ENCODE results near the gene PANK4. TPM values are rescaled to one million over a fixed set of nuclear protein-coding genes. Genes with fewer than 3 reads are reported as not detected.

Gene PANK4
- total and polyA plus RNA-seq, 9 of the 15 experiments (the other 6 are each of a cell fraction or from before 2014, with no cell fraction given), result 0.93 to 55.6 (median 31.5) TPM

DNA sequence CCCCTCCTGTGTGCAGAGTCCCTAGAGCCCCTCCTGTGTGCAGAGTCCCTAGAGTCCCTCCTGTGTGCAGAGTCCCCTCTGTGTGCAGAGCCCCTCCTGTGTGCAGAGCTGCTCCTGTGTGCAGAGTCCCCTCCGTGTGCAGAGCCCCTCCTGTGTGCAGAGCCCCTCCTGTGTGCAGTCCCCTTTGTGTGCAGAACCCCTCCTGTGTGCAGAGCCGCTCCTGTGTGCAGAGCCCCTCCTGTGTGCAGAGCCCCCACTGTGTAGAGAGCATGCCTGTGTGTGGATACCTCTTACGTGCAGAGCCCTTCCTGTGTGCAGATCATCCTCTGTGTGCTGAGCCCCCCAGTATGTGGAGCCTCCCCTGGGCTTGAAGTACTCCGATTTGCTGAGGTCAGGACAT is 12.0 kb upstream of the PANK4 start:
- Histone ChIP-seq H4K20me1 (replicated peaks; ENCODE audit: control insufficient read depth, insufficient read depth, low read length) (no peaks in the 10 kb centered on the region), H3K79me2 (ENCODE audit: control insufficient read depth, insufficient read depth, low read length) (no peaks in the 10 kb centered on the region), H3K4me1 (replicated peaks in 1 of 2; ENCODE audit: control insufficient read depth in 2 of 2, insufficient read depth in 2 of 2, low read length in 2 of 2) (peaks cover 28 to 73% of the 10 kb centered on the region in 2 experiments), H3K27ac (ENCODE audit: extremely low read depth, low read depth, low read length) (no peak overlapping the region), H3K36me3 (ENCODE audit: control insufficient read depth, insufficient read depth, low read length) (no peaks in the 10 kb centered on the region), H3K4me2 (ENCODE audit: insufficient read depth, low read length) (no peak overlapping the region), H3K4me3 (no peak overlapping the region), H3K9me1 (ENCODE audit: control insufficient read depth, insufficient read depth, low read length) (peaks cover 3% of the 10 kb centered on the region), H3K9ac (ENCODE audit: insufficient read depth in 1 of 2, low read depth in 2 of 2, low read length in 2 of 2) (no peak overlapping the region), H2AFZ (ENCODE audit: low read depth, low read length) (no peak overlapping the region), H3K9me3 (replicated peaks; ENCODE audit: control insufficient read depth, insufficient read depth, low read depth, low read length) (no peaks in the 10 kb centered on the region), H3K27me3 (ENCODE audit: control insufficient read depth in 2 of 2, insufficient read depth in 2 of 2, low read length in 2 of 2) (peaks cover 10 to 38% of the 10 kb centered on the region in 2 experiments; a peak in 4 of 5 replicates)
- intact Hi-C loops (cut with micrococcal nuclease) (no loop called here), in situ Hi-C loops (cut with MboI) (loop anchor here (5.0 to 25.0 kb wide), 2 partner anchors 126 to 351 kb away; partner anchors contain the start of genes FAAP20 and PEX10)
- 13% methylated on average over 3 of the region's 4 CpGs for WGBS (ENCODE audit: insufficient coverage, low coverage, missing lambda C conversion rate)
- no peak for DNase-seq (ENCODE audit: extremely low read depth in 1 of 4, low spot score in 3 of 4)
- BruUV-seq (replicated peaks), result no TSS peak
- CTCF ChIA-PET (ENCODE audit: low intra/inter-chr PET ratio), result no interaction called here
- POLR2A ChIA-PET, result interaction anchor here (0.5 kb wide), 1 partner anchor 319 kb away, joined by 3 read pairs; no protein-coding TSS in a partner anchor
- FAIRE-seq, result no peak
- ATAC-seq, result no peak
- TF ChIP-seq SIN3B (IDR thresholded peaks at IDR 0.05; ENCODE audit: low read depth) (no peak), ZNF57 (CRISPR knock-in tag; IDR thresholded peaks at IDR 0.05) (no peak), ZNF347 (CRISPR knock-in tag; IDR thresholded peaks at IDR 0.05; ENCODE audit: low read depth) (no peak), FOXM1 (IDR thresholded peaks at IDR 0.05; ENCODE audit: low read depth) (no peak), FOXM1 (CRISPR knock-in tag; IDR thresholded peaks at IDR 0.05; ENCODE audit: low read depth) (no peak), KAT8 (IDR thresholded peaks at IDR 0.05; ENCODE audit: low read depth) (no peak), MBD2 (IDR thresholded peaks at IDR 0.05; ENCODE audit: borderline replicate concordance, low read depth) (no peak), HNRNPK (IDR thresholded peaks at IDR 0.05; ENCODE audit: low read depth, low read length, poor library complexity, severe bottlenecking) (no peak), ZNF780A (CRISPR knock-in tag; IDR thresholded peaks at IDR 0.05) (no peak), KDM2B (CRISPR knock-in tag; IDR thresholded peaks at IDR 0.05) (no peak), RNF2 (IDR thresholded peaks at IDR 0.05) (no peak), BRF2 (IDR thresholded peaks at IDR 0.05; ENCODE audit: borderline replicate concordance, insufficient read depth, insufficient read length) (no peak), E2F4 (CRISPR knock-in tag; IDR thresholded peaks at IDR 0.05; ENCODE audit: low read depth) (no peak), SMARCC2 (IDR thresholded peaks at IDR 0.05; ENCODE audit: low read depth) (no peak)
- TF ChIP-seq, protein P1, sequence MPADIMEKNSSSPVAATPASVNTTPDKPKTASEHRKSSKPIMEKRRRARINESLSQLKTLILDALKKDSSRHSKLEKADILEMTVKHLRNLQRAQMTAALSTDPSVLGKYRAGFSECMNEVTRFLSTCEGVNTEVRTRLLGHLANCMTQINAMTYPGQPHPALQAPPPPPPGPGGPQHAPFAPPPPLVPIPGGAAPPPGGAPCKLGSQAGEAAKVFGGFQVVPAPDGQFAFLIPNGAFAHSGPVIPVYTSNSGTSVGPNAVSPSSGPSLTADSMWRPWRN (IDR thresholded peaks at IDR 0.05; ENCODE audit: low read depth), result no peak
- TF ChIP-seq, protein P2, sequence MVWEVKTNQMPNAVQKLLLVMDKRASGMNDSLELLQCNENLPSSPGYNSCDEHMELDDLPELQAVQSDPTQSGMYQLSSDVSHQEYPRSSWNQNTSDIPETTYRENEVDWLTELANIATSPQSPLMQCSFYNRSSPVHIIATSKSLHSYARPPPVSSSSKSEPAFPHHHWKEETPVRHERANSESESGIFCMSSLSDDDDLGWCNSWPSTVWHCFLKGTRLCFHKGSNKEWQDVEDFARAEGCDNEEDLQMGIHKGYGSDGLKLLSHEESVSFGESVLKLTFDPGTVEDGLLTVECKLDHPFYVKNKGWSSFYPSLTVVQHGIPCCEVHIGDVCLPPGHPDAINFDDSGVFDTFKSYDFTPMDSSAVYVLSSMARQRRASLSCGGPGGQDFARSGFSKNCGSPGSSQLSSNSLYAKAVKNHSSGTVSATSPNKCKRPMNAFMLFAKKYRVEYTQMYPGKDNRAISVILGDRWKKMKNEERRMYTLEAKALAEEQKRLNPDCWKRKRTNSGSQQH (CRISPR knock-in tag; IDR thresholded peaks at IDR 0.05), result no peak
- TF ChIP-seq, protein P3, sequence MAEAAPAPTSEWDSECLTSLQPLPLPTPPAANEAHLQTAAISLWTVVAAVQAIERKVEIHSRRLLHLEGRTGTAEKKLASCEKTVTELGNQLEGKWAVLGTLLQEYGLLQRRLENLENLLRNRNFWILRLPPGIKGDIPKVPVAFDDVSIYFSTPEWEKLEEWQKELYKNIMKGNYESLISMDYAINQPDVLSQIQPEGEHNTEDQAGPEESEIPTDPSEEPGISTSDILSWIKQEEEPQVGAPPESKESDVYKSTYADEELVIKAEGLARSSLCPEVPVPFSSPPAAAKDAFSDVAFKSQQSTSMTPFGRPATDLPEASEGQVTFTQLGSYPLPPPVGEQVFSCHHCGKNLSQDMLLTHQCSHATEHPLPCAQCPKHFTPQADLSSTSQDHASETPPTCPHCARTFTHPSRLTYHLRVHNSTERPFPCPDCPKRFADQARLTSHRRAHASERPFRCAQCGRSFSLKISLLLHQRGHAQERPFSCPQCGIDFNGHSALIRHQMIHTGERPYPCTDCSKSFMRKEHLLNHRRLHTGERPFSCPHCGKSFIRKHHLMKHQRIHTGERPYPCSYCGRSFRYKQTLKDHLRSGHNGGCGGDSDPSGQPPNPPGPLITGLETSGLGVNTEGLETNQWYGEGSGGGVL (CRISPR knock-in tag; IDR thresholded peaks at IDR 0.05), result no peak
